Suppressor macrophage treated with lipopolysaccharide for 4 hours (primary cell): ENCODE data around the gene APOBEC3A.
"Not testable (repeated sequence)": the region's sequence is repeated elsewhere in the genome, so short reads cannot be mapped to it uniquely, and the experiment has no call there.

Experiments used
- DNase-seq: peaks from one replicate; pipeline ENCODE4 v3.0.0-alpha.2; 2020

The APOBEC3A gene

GRCh38 chr22:38943882-38944281 is 13.5 kb upstream of the APOBEC3A start:
- DNase-seq = no peak

- no peak for DNase-seq
Measured at GRCh38 chr22:38944653-38945052, 12.8 kb upstream of the APOBEC3A start.

GRCh38 chr22:38945706-38946338 is 11.6 kb upstream of the APOBEC3A start:
- DNase-seq = peak; percentile 61

GRCh38 chr22:38946771-38947170 is 10.6 kb upstream of the APOBEC3A start:
- DNase-seq = no peak

- DNase-seq = peak; percentile 89
Measured at GRCh38 chr22:38947321-38948140, 9.9 kb upstream of the APOBEC3A start.

- DNase-seq = no peak
Measured at GRCh38 chr22:38948181-38948940, 9.0 kb upstream of the APOBEC3A start.

GRCh38 chr22:38949889-38950405 is 7.5 kb upstream of the APOBEC3A start:
- no peak for DNase-seq

- no peak for DNase-seq
Measured at GRCh38 chr22:38950527-38951295, 6.7 kb upstream of the APOBEC3A start.

GRCh38 chr22:38951734-38952133 is 5.7 kb upstream of the APOBEC3A start:
- DNase-seq = peak; percentile 86

GRCh38 chr22:38952281-38952993 is 5.0 kb upstream of the APOBEC3A start:
- peak; percentile 63 for DNase-seq

- no peak for DNase-seq
Measured at GRCh38 chr22:38953091-38953490, 4.3 kb upstream of the APOBEC3A start.

- peak; percentile 99 for DNase-seq
Measured at GRCh38 chr22:38953577-38954413, 3.6 kb upstream of the APOBEC3A start.

GRCh38 chr22:38954414-38955043 is 2.9 kb upstream of the APOBEC3A start:
- no peak for DNase-seq

- DNase-seq = no peak
Measured at GRCh38 chr22:38955250-38955905, 2.0 kb upstream of the APOBEC3A start.

- no peak for DNase-seq
Measured at GRCh38 chr22:38955926-38956325, 1.5 kb upstream of the APOBEC3A start.

GRCh38 chr22:38956551-38956950 is 858 bp upstream of the APOBEC3A start:
- DNase-seq = no peak

- DNase-seq = no peak
Measured at GRCh38 chr22:38957808-38958650, 620 bp downstream of the APOBEC3A start.

GRCh38 chr22:38958651-38958943 is 1.2 kb downstream of the APOBEC3A start:
- not testable (repeated sequence) for DNase-seq

- no peak for DNase-seq
Measured at GRCh38 chr22:38959590-38959989, 2.2 kb downstream of the APOBEC3A start.
